ENCODE data around the gene KIAA0408.

Gene KIAA0408

DNA sequence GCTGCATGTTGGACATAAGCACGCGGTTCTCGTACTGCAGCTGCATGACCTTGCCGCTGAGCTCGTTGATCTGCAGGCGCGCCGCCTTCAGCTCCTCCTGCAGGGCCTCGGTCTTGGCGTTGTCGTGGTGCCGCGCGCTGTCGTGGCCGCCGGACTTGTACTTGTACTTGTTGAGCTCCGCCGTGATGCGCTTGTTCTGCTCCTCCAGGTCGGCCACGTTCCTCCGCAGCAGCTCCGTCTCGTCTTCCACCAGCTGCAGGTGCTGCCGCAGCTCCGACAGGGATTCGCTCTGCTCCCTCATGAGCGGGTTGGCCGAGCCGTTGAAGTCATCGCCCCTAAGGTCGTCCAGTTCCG is 16.6 kb upstream of the KIAA0408 start:
- H3K36me3 ChIP-seq (ENCODE audit: insufficient read depth, insufficient read length, low read length), result peaks cover 13% of the 10 kb centered on the region
- no peaks in the 10 kb centered on the region for H3K27me3 ChIP-seq (ENCODE audit: insufficient read depth, insufficient read length)
- H3K9me3 ChIP-seq (ENCODE audit: insufficient read depth, low read length), result no peaks in the 10 kb centered on the region
- H3K9ac ChIP-seq (ENCODE audit: insufficient read length, low read depth), result no peak overlapping the region
- TF ChIP-seq YY1 (IDR thresholded peaks at IDR 0.05; ENCODE audit: insufficient read depth, insufficient read length) (no peak), ZNF274 (IDR thresholded peaks at IDR 0.05; ENCODE audit: low read depth, low read length) (no peak), SUZ12 (IDR thresholded peaks at IDR 0.05; ENCODE audit: extremely low read depth, insufficient read depth, insufficient read length) (no peak)
- H3K4me3 ChIP-seq (ENCODE audit: insufficient read length, low read depth), result no peak overlapping the region
- DNase-seq (ENCODE audit: low read depth, low spot score), result no peak
- no peaks in the 10 kb centered on the region for H3K4me1 ChIP-seq (ENCODE audit: insufficient read depth, insufficient read length)

DNA sequence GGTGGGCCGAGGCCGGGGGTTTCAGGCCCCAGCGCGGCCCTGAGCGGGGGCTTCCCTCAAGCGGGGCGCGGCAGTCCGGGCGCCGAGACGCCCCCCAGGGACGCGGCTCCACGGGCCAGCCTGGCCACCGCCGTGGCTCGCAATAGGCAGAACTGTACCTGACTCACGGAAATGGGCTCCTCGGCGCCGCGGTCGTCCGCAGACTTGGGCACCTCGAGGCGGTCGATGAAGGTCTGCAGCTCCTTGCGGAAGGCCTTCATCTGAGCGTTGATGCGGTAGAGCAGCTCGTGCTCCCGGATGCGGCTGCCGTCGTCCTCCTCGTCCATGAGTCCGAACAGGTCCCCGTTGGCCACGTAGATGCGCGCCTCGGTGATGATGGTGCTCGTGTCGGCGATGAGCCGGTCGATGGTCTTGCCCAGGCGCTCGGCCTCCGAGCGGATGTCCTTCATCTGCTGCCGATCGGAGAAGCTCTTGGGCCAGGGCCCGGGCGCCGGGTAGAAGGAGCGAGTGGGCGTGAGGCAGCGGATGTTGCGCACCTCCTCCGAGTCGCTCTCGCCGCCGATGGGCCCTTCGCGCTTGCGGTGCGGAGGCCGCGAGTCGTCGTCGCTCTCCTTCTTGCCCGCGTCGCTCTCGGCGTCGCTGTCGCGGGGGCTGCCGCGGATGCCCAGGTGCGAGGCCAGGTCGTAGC is 16.1 kb upstream of the KIAA0408 start:
- no peaks in the 10 kb centered on the region for H3K9me3 ChIP-seq (ENCODE audit: insufficient read depth, low read length)
- no peak overlapping the region for H3K9ac ChIP-seq (ENCODE audit: insufficient read length, low read depth)
- H3K4me3 ChIP-seq (ENCODE audit: insufficient read length, low read depth), result no peak overlapping the region
- no peak for DNase-seq (ENCODE audit: low read depth, low spot score)
- TF ChIP-seq SUZ12 (IDR thresholded peaks at IDR 0.05; ENCODE audit: extremely low read depth, insufficient read depth, insufficient read length) (no peak), YY1 (IDR thresholded peaks at IDR 0.05; ENCODE audit: insufficient read depth, insufficient read length) (no peak), ZNF274 (IDR thresholded peaks at IDR 0.05; ENCODE audit: low read depth, low read length) (no peak)
- no peaks in the 10 kb centered on the region for H3K27me3 ChIP-seq (ENCODE audit: insufficient read depth, insufficient read length)
- peaks cover 13% of the 10 kb centered on the region for H3K36me3 ChIP-seq (ENCODE audit: insufficient read depth, insufficient read length, low read length)
- H3K4me1 ChIP-seq (ENCODE audit: insufficient read depth, insufficient read length), result no peaks in the 10 kb centered on the region

DNA sequence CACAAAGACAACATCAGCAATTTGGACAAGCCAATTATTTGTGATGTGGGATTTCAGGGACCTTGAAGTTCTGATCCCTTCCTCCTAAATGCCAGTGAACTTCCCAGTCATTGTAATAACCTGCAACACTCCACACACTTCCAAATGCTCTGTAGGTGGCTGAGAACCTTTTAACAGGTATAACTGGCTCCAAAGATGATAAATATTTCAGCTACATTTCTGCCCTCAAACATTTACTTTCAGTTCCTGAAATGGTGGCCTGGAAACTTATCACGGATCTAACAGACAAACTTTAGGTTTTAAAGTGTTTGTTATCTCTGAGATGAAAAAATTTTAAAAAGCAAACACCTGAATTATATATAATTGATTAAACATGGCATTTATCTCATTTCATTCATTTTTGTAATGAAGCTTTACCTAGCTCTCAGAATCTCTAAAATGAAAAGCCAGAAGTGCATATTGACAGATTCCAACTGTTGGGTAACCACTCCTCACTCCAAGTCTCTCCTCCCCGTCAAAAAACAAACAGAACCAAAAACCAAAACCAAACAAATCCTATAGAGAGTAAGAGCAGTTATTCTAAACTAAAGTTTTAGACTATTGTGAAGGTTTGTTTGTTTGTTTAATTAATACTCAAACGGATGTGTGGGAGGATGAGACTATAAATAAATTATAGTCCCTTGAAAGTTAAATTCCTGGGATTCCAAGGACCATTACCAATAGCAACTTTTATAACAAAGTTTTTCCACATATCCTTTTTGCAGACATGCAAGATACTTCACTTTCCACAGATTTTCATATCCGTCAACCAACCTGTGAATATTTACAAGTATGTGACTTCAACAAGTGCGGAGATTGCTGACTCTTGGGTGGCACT is 12.4 kb upstream of the KIAA0408 start:
- TF ChIP-seq YY1 (IDR thresholded peaks at IDR 0.05; ENCODE audit: insufficient read depth, insufficient read length), result no peak
- TF ChIP-seq SUZ12 (IDR thresholded peaks at IDR 0.05; ENCODE audit: extremely low read depth, insufficient read depth, insufficient read length), result no peak
- TF ChIP-seq ZNF274 (IDR thresholded peaks at IDR 0.05; ENCODE audit: low read depth, low read length), result no peak
- Histone ChIP-seq H3K4me1 (ENCODE audit: insufficient read depth, insufficient read length) (no peaks in the 10 kb centered on the region), H3K9me3 (ENCODE audit: insufficient read depth, low read length) (no peaks in the 10 kb centered on the region), H3K27me3 (ENCODE audit: insufficient read depth, insufficient read length) (no peaks in the 10 kb centered on the region), H3K36me3 (ENCODE audit: insufficient read depth, insufficient read length, low read length) (peaks cover 13% of the 10 kb centered on the region), H3K4me3 (ENCODE audit: insufficient read length, low read depth) (no peak overlapping the region), H3K9ac (ENCODE audit: insufficient read length, low read depth) (no peak overlapping the region)
- DNase-seq (ENCODE audit: low read depth, low spot score), result no peak

DNA sequence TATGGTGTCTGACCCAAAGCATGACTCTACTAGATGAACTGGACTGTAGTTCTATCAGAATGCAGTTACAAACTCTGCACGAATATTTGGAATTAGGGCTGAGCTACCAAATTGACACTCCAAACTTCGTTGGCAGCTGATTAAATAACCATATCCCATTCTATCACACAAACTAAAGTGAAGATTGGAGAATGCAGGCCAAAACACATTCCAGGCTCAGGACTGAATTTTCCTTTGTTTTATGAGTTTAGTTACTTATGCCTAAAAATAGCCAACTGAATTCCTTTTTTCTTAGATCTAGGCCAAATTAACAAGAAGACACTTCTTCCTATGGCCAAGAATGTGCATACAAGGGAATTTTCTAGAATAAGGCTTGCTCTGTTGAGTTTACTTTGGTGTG is 9.7 kb upstream of the KIAA0408 start:
- Histone ChIP-seq H3K4me3 (ENCODE audit: insufficient read length, low read depth) (no peak overlapping the region), H3K27me3 (ENCODE audit: insufficient read depth, insufficient read length) (no peaks in the 10 kb centered on the region), H3K9ac (ENCODE audit: insufficient read length, low read depth) (no peak overlapping the region), H3K36me3 (ENCODE audit: insufficient read depth, insufficient read length, low read length) (no peaks in the 10 kb centered on the region), H3K9me3 (ENCODE audit: insufficient read depth, low read length) (no peaks in the 10 kb centered on the region), H3K4me1 (ENCODE audit: insufficient read depth, insufficient read length) (no peaks in the 10 kb centered on the region)
- no peak for DNase-seq (ENCODE audit: low read depth, low spot score)
- TF ChIP-seq YY1 (IDR thresholded peaks at IDR 0.05; ENCODE audit: insufficient read depth, insufficient read length), result no peak
- no peak for TF ChIP-seq SUZ12 (IDR thresholded peaks at IDR 0.05; ENCODE audit: extremely low read depth, insufficient read depth, insufficient read length)
- TF ChIP-seq ZNF274 (IDR thresholded peaks at IDR 0.05; ENCODE audit: low read depth, low read length), result no peak

DNA sequence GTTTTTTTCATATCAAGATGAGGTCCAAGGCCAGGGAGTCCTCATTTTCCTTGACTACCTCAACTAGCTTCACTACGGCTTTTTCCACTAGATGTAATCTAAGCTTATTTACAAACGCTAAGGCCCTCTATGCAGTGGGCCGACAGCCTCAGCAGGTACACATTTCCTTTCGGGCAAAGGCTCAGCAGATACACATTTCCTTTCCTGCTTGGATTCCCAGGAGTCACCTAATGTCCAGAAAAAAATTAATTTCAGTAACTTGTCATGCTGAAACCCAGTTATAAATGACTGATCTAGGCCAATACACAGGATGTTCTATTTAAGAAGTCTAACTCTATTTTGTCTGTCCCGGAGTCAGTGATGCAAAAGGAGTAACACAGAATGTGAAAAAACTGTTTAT is 7.2 kb upstream of the KIAA0408 start:
- H3K36me3 ChIP-seq (ENCODE audit: insufficient read depth, insufficient read length, low read length), result no peaks in the 10 kb centered on the region
- no peak for DNase-seq (ENCODE audit: low read depth, low spot score)
- TF ChIP-seq SUZ12 (IDR thresholded peaks at IDR 0.05; ENCODE audit: extremely low read depth, insufficient read depth, insufficient read length) (no peak), YY1 (IDR thresholded peaks at IDR 0.05; ENCODE audit: insufficient read depth, insufficient read length) (no peak), ZNF274 (IDR thresholded peaks at IDR 0.05; ENCODE audit: low read depth, low read length) (no peak)

DNA sequence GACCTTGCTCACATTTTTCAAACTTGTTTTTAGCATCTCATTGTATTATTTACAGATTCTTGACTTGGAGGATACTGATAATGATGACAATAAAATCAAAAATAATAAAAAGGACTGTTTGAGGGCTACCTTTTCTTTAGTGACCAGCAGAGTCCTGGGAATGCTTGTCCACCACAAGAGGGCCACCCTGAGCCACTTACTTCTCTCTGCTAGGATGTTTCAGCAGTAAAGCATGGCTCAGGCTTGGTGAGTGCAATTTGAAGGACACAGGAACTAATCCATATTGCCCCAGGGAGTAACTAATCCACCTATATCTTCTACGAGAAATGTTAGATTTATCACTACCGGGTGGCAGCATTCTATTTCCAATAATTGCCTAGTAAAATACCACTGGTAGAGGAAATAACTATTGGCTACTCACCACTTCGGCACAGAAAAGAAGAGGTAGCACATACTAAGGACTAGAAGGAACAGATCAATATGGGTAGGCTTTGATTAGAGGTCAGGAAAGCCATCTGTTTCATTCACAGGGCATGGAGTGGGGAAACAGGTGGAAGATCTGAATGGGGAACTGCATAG is 5.8 kb upstream of the KIAA0408 start:
- DNase-seq (ENCODE audit: low read depth, low spot score), result peak; percentile 32
- Histone ChIP-seq H3K27me3 (ENCODE audit: insufficient read depth, insufficient read length) (no peaks in the 10 kb centered on the region), H3K4me3 (ENCODE audit: insufficient read length, low read depth) (no peak overlapping the region), H3K36me3 (ENCODE audit: insufficient read depth, insufficient read length, low read length) (no peaks in the 10 kb centered on the region), H3K4me1 (ENCODE audit: insufficient read depth, insufficient read length) (no peaks in the 10 kb centered on the region), H3K9ac (ENCODE audit: insufficient read length, low read depth) (no peak overlapping the region), H3K9me3 (ENCODE audit: insufficient read depth, low read length) (no peaks in the 10 kb centered on the region)
- TF ChIP-seq SUZ12 (IDR thresholded peaks at IDR 0.05; ENCODE audit: extremely low read depth, insufficient read depth, insufficient read length) (no peak), ZNF274 (IDR thresholded peaks at IDR 0.05; ENCODE audit: low read depth, low read length) (no peak), YY1 (IDR thresholded peaks at IDR 0.05; ENCODE audit: insufficient read depth, insufficient read length) (no peak)

More for the DNA sequence above, 7.2 kb upstream of the KIAA0408 start:
- H3K27me3 ChIP-seq (ENCODE audit: insufficient read depth, insufficient read length), result no peaks in the 10 kb centered on the region
- H3K9ac ChIP-seq (ENCODE audit: insufficient read length, low read depth), result no peak overlapping the region
- H3K4me1 ChIP-seq (ENCODE audit: insufficient read depth, insufficient read length), result no peaks in the 10 kb centered on the region
- H3K4me3 ChIP-seq (ENCODE audit: insufficient read length, low read depth), result no peak overlapping the region
- H3K9me3 ChIP-seq (ENCODE audit: insufficient read depth, low read length), result no peaks in the 10 kb centered on the region

All from NT2/D1 (cell line).